ENCODE measurements around the gene ELAVL3.

ELAVL3 gene

GRCh38 chr19:11494634-11495285 lies 13.9 kb upstream of the ELAVL3 start:
- no peak for TF ChIP-seq POU2F2 (IDR thresholded peaks at IDR 0.05; ENCODE audit: low read depth, low read length)
- TF ChIP-seq SPI1 (IDR thresholded peaks at IDR 0.05; ENCODE audit: low read depth, low read length), result no peak
- no peak for TF ChIP-seq POLR2A (IDR thresholded peaks at IDR 0.05; ENCODE audit: low read depth, low read length)
- no peak for TF ChIP-seq PAX5 (IDR thresholded peaks at IDR 0.05; ENCODE audit: insufficient read depth, low read length, severe bottlenecking)
- no peak for TF ChIP-seq TAF1 (IDR thresholded peaks at IDR 0.05; ENCODE audit: low read depth, low read length)
- TF ChIP-seq POLR2AphosphoS5 (IDR thresholded peaks at IDR 0.05; ENCODE audit: low read depth, low read length), result no peak
- no peak for FAIRE-seq
- no peak for DNase-seq (ENCODE audit: insufficient read length, low spot score)

GRCh38 chr19:11489378-11489777 lies 8.5 kb upstream of the ELAVL3 start:
- FAIRE-seq, result no peak
- no peak for DNase-seq (ENCODE audit: insufficient read length, low spot score)
- no peak for TF ChIP-seq POU2F2 (IDR thresholded peaks at IDR 0.05; ENCODE audit: low read depth, low read length)
- no peak for TF ChIP-seq POLR2A (IDR thresholded peaks at IDR 0.05; ENCODE audit: low read depth, low read length)
- TF ChIP-seq POLR2AphosphoS5 (IDR thresholded peaks at IDR 0.05; ENCODE audit: low read depth, low read length), result no peak

- TF ChIP-seq TAF1 (IDR thresholded peaks at IDR 0.05; ENCODE audit: low read depth, low read length) (no peak), POLR2AphosphoS5 (IDR thresholded peaks at IDR 0.05; ENCODE audit: low read depth, low read length) (no peak), SPI1 (IDR thresholded peaks at IDR 0.05; ENCODE audit: low read depth, low read length) (no peak), PAX5 (IDR thresholded peaks at IDR 0.05; ENCODE audit: insufficient read depth, low read length, severe bottlenecking) (no peak), POLR2A (IDR thresholded peaks at IDR 0.05; ENCODE audit: low read depth, low read length) (no peak), POU2F2 (IDR thresholded peaks at IDR 0.05; ENCODE audit: low read depth, low read length) (no peak)
- DNase-seq (ENCODE audit: insufficient read length, low spot score) (no peak), FAIRE-seq (no peak)
Measured at GRCh38 chr19:11486661-11487503, 6.0 kb upstream of the ELAVL3 start.

GRCh38 chr19:11485245-11485837 lies 4.5 kb upstream of the ELAVL3 start:
- FAIRE-seq (no peak), DNase-seq (ENCODE audit: insufficient read length, low spot score) (no peak)
- TF ChIP-seq POLR2A (IDR thresholded peaks at IDR 0.05; ENCODE audit: low read depth, low read length) (no peak), PAX5 (IDR thresholded peaks at IDR 0.05; ENCODE audit: insufficient read depth, low read length, severe bottlenecking) (no peak), POLR2AphosphoS5 (IDR thresholded peaks at IDR 0.05; ENCODE audit: low read depth, low read length) (no peak)

- DNase-seq (ENCODE audit: insufficient read length, low spot score), result no peak
- no peak for FAIRE-seq
- TF ChIP-seq POU2F2 (IDR thresholded peaks at IDR 0.05; ENCODE audit: low read depth, low read length), result no peak
- TF ChIP-seq POLR2AphosphoS5 (IDR thresholded peaks at IDR 0.05; ENCODE audit: low read depth, low read length), result no peak
- TF ChIP-seq PAX5 (IDR thresholded peaks at IDR 0.05; ENCODE audit: insufficient read depth, low read length, severe bottlenecking), result no peak
- no peak for TF ChIP-seq SPI1 (IDR thresholded peaks at IDR 0.05; ENCODE audit: low read depth, low read length)
- no peak for TF ChIP-seq TAF1 (IDR thresholded peaks at IDR 0.05; ENCODE audit: low read depth, low read length)
- no peak for TF ChIP-seq POLR2A (IDR thresholded peaks at IDR 0.05; ENCODE audit: low read depth, low read length)
Measured at GRCh38 chr19:11483366-11484111, 2.7 kb upstream of the ELAVL3 start.

- FAIRE-seq, result peak; percentile 99
Measured at GRCh38 chr19:11482384-11483050, 1.7 kb upstream of the ELAVL3 start.

GRCh38 chr19:11481534-11482383 lies 913 bp upstream of the ELAVL3 start:
- FAIRE-seq, result no peak
- TF ChIP-seq PAX5 (IDR thresholded peaks at IDR 0.05; ENCODE audit: insufficient read depth, low read length, severe bottlenecking) (no peak), POLR2AphosphoS5 (IDR thresholded peaks at IDR 0.05; ENCODE audit: low read depth, low read length) (no peak), POU2F2 (IDR thresholded peaks at IDR 0.05; ENCODE audit: low read depth, low read length) (no peak), TAF1 (IDR thresholded peaks at IDR 0.05; ENCODE audit: low read depth, low read length) (no peak), POLR2A (IDR thresholded peaks at IDR 0.05; ENCODE audit: low read depth, low read length) (no peak), SPI1 (IDR thresholded peaks at IDR 0.05; ENCODE audit: low read depth, low read length) (no peak)
- DNase-seq (ENCODE audit: insufficient read length, low spot score), result peak; percentile 77

More at GRCh38 chr19:11482384-11483050, 1.7 kb upstream of the ELAVL3 start:
- TF ChIP-seq SPI1 (IDR thresholded peaks at IDR 0.05; ENCODE audit: low read depth, low read length) (no peak), POU2F2 (IDR thresholded peaks at IDR 0.05; ENCODE audit: low read depth, low read length) (peak; percentile 41; the same call in 1 of the 2 replicates), POLR2AphosphoS5 (IDR thresholded peaks at IDR 0.05; ENCODE audit: low read depth, low read length) (0 out of 2 replicates have a peak, but pooled peaks have one; percentile 24), TAF1 (IDR thresholded peaks at IDR 0.05; ENCODE audit: low read depth, low read length) (no peak), POLR2A (IDR thresholded peaks at IDR 0.05; ENCODE audit: low read depth, low read length) (no peak), PAX5 (IDR thresholded peaks at IDR 0.05; ENCODE audit: insufficient read depth, low read length, severe bottlenecking) (peak; percentile 33)
- peak; percentile 98 for DNase-seq (ENCODE audit: insufficient read length, low spot score)

Data from GM12891 (cell line).